CMK (cell line): ENCODE data around the gene ADARB2.
"Not testable (repeated sequence)": the region's sequence is repeated elsewhere in the genome, so short reads cannot be mapped to it uniquely, and the experiment has no call there.

Experiments used
- DNase-seq: peaks from one replicate; pipeline ENCODE4 v3.0.0-alpha.2; 2010; ENCODE audit warnings: low read depth

ADARB2 gene

GRCh38 chr10:1737222-1738061 lies at the start of gene ADARB2:
Gene ADARB2, minus strand, starts transcription at chr10:1737525.
- no peak for DNase-seq

GRCh38 chr10:1785835-1786234 lies 48.5 kb upstream of the ADARB2 start:
- no peak for DNase-seq

DNA sequence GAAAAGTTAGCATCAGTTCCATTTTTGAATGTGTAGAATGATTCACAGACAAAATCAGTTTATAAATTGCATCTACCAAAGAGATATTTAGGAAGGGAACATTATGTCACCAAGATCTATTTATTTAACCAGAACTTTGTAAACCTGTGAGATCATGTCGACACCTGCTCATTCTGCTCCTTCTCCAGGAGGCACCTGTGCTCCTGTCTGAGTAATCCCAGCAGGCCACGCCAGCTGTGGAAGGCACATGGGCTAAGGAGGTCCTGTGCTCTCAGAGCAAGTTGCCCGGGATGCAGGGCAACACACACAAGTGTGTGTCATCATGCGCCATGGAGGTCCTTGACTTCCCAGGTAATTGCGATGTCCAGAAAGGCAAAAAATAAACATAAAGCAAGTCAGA lies 45.5 kb upstream of the ADARB2 start:
- no peak for DNase-seq

DNA sequence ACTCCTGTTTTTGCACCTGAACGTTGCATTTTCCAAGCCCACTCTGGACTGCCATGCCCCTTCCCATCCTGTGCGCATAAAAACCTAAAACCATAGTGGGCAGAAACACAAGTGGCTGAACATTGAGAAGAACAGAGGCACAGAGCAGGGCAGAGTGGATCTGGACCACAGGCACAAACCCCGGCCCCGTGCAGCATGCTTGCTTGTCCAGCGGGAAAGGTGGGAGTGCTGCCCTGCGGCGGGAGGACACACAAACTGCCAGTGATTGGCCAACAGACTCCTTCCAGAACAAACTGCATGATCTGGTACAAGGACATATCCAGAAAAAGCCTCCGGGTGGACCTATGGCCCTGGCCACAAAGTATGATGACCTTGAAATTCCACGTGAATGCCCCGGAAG lies 42.5 kb upstream of the ADARB2 start:
- no peak for DNase-seq

GRCh38 chr10:1778375-1778969 lies 41.1 kb upstream of the ADARB2 start:
- no peak for DNase-seq

DNA sequence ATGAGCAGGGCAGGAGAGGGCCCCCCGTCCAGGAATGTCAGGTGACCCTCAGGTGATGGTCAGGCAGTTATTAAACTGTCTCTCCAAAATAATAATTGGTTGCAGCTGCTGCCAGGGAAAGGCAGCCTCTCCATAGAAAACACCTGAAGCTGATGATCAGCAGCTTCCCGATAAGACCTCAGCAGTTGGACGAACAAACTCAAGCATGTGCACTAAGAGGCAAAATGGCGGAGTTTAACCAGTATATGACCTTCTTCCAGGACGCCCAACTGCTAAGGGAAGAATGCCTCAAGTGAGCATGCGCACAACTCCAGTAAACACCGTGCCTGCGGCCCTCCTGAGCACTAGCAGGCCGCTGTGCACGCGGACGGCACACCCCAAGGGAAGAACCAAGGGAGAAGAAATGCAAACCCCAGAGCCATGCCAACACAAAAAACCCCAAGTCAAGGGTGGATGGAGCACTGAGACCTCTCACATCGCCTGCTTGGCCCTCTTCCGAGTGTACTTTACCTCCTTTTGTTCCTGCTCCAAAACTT lies 38.9 kb upstream of the ADARB2 start:
- DNase-seq, result no peak

- DNase-seq, result no peak
Measured at GRCh38 chr10:1774796-1775195, 37.5 kb upstream of the ADARB2 start.

DNA sequence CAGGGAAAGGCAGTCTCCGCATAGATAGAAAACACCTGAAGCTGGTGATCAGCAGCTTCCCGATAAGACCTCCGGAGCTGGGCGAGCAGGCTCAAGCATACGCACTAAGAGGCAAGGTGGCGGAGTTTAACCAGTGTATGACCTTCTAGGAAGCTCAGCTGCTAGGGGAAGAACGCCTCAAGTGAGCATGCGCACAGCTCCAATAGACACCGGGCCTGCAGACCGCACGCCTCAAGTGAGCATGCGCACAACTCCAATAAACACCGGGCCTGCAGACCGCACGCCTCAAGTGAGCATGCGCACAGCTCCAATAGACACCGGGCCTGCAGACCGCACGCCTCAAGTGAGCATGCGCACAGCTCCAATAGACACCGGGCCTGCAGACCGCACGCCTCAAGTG lies 35.9 kb upstream of the ADARB2 start:
- DNase-seq, result not testable (repeated sequence)

DNA sequence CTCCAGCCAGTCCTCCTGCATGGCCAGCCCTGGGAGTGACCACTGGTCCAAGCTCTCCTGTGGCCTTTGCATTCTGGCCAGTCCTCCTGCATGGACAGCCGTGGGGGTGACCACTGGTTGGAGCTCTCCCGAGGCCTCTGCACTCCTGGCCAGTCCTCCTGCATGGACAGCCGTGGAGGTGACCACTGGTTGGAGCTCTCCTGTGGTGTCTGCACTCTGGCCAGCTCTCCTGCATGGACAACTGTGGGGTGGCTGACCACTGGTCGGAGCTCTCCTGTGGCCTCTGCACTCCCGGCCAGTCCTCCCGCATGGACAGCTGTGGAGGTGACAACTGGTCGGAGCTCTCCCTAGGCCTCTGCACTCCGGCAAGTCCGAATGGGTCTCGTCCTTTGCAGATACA lies 28.7 kb upstream of the ADARB2 start:
- no peak for DNase-seq

GRCh38 chr10:1762076-1762475 lies 24.8 kb upstream of the ADARB2 start:
- DNase-seq, result no peak

DNA sequence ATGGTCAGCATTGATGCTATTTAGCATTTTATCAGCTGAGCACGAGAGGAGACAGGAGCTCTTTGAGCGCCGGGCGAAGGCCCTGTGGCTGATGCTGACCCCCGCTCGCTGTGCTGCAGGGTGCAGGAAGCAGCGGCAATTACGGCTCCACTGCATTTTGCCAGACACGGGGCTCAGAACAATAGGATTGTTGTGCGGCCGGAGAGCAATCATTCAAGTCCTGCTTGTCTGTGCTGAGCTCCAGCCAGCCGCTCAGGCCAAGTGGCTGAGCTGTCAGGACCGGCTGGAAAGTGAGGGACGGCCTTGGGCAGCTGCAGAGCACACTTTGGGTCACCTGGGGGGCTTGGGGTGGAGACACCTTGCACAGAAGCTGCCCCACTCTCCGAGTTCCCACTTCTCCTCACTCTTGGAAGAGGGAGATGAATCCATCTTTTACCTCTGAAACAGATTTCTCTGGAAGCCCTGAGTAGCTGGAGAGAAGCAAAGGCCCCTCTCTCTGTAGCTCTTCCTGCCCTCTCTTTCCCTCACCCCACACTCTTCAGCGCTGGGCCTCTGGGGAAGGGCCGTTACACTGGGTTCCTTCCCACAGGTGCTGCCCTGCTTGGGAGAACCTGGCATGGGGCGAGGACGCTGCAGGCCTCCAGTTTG lies 17.3 kb upstream of the ADARB2 start:
- no peak for DNase-seq

- DNase-seq, result no peak
Measured at GRCh38 chr10:1752153-1752552, 14.8 kb upstream of the ADARB2 start.

GRCh38 chr10:1747590-1748157 lies 10.3 kb upstream of the ADARB2 start:
- DNase-seq, result no peak

DNA sequence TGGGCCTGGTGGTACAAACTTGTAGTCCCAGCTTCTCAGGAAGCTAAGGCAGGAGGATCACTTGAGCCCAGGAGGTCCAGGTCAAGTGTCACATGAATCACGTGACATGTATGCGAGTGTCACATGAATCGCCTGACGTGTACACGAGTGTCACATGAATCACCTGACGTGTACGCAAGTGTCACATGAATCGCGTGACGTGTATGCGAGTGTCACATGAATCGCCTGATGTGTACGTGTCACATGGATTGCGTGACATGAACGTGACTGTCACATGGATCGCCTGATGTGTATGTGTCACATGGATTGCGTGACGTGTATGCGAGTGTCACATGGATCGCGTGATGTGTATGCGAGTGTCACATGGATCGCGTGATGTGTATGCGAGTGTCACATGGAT lies 9.5 kb upstream of the ADARB2 start:
- no peak for DNase-seq

DNA sequence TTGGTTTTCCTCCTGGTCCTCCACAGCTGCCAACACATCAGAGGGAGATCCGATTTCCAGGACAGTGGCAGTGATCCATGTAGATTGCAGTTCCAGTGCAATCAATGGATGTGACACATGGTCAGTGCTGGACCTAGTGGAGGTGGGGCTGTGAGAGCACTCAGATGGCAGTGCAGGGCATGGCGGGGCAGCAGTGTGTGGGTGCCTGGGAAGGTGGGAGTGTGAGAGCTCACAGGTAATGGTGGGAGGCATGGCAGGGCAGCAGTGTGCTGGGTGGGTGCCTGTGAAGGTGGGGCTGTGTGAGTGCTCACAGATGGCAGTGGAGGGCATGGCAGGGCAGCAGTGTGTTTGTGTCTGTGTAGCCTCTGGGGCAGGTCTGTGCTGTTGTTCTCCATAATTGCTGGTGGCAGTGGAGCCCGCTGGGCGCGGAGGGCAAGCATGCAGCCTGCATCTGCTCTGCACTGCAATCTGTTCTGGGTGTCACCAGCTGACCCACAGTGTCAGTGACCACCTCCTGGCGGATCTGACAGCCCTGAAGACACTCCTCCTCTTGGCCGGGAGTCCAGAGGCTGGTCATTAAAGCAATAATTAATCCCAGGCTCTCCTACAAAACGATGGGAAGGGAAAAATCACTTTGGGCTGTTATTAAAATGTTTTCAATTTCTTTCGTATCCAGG lies 8.6 kb upstream of the ADARB2 start:
- no peak for DNase-seq

GRCh38 chr10:1744524-1744923 lies 7.2 kb upstream of the ADARB2 start:
- DNase-seq, result no peak

DNA sequence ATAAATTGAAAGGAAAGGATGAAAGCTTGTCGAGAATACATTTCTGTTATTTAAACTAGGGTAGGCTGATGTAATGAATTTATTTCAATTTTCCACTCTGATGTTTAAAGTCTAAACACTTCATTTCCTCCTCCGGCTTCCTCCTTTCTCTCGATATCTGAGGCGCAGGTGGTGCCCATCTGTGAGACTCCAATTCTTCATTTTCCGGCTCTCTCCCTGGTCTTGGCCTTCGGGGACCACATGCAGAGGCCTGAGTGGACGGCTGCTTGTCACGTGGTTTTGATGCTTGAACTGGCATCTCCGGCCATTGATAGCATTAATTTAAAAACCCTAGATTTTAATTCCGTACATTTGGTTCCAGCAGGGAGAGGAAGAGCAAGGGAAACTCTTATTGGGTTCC lies 5.8 kb upstream of the ADARB2 start:
- DNase-seq, result no peak

DNA sequence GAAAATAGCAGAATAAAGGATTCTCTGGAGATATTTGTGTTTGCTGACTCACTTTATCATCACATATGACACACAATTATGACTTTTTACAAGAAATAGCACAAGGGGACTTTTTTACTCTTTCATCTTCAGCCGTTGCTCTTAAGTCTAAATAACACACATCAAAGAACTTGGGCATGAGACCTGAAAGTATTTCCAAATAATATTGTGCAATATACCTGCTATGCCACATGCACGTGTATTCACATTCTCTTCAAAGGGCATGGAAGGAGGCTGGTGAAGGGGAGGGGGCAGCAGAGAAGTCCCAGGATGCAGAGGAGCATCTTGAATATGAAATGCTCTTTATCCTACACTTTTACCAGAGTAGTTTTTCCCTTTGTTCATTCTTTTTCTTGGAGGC lies 4.1 kb upstream of the ADARB2 start:
- no peak for DNase-seq

DNA sequence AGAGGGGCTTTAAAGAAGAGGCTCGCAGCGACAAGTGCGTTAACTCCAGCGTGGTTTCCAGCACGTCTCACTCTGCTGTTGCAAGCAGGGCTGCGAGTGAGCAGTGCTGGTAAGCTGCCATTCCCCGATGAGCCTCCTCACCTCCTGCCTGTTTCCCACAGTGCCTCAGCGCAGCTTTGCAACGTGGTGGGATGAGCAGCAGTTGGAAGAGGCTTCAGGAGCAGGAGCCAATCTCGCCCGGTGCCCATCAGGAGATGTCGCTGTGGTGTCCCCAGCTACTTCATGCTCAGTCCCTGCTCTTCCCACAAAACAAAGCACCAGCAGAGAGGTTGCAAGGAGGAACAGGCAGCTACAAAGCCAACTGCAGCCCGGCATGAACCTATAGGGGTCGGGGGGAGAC lies 2.4 kb upstream of the ADARB2 start:
- DNase-seq, result no peak

DNA sequence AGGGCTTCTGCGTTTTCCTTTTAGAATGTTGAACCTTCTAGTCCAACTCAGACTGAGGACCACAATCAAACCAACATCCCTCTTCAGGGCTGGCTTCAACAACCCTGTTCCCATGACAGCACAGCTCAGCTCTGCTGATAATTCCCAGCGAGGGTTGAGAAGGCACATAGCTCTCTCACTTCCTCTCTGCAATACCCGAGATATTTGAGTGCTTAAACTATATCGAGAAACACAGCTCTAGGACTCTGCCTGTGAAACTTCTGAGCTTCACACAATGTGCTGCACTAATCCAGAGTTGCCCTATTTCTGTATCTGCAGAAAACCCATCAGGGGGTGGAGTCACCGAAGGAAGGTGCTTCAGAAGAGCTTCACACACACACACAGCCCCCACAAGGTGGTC lies 1.6 kb upstream of the ADARB2 start:
- DNase-seq, result no peak

DNA sequence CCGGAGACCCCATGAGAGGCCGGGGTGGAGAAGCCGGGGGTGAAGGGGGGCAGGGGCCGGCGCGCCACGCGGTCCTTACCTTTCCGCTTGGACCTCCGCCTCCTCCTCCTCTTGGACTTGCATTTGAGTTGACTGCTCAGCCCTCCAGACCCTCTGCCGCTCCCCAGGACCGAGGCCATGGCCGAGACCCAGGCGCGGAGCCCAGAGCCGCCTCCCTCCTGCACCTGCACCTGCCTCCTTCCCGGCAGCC lies 428 bp downstream of the ADARB2 start:
- no peak for DNase-seq

- no peak for DNase-seq
Measured at GRCh38 chr10:1736144-1736971, 967 bp downstream of the ADARB2 start.
